GM23338 (cell line): Measurements from ENCODE around the gene EYS.

Experiments
- EZH2 ChIP-seq: fragments of 200-600 bp; sonication (generic); IDR thresholded peaks from one replicate; pipeline ENCODE4 v1.8.0; 2017; ENCODE audit warnings: antibody characterized with exemption, mild to moderate bottlenecking, low read depth; ENCODE audit not compliant: unreplicated experiment
- EZH2phosphoT487 ChIP-seq: fragments of 200-600 bp; sonication (generic); IDR thresholded peaks from one replicate; pipeline ENCODE4 v1.8.1; 2018; ENCODE audit warnings: antibody characterized with exemption; ENCODE audit not compliant: unreplicated experiment
- POLR2AphosphoS5 ChIP-seq: IDR thresholded peaks from 2 replicates; pipeline ENCODE4 v1.6.1; 2016; ENCODE audit warnings: antibody characterized with exemption, low read depth
- ZNF114 ChIP-seq: fragments of 250-450 bp; sonication (Bioruptor Pico); IDR thresholded peaks from 2 replicates; pipeline ENCODE4 v1.5.0; 2020; ENCODE audit warnings: mild to moderate bottlenecking, moderate library complexity
- TF ChIP-seq, protein P1 (sequence below), 2 experiments: fragments of 200-600 bp in 1 of 2; sonication (generic) in 1 of 2; conservative IDR thresholded peaks; 2 replicates each; pipeline versions ENCODE4 v1.5.1 to v1.6.1; 2016 to 2017; ENCODE audit warnings: antibody characterized with exemption in 2 of 2, low read depth in 2 of 2, mild to moderate bottlenecking in 2 of 2, moderate library complexity in 1 of 2

DNA sequence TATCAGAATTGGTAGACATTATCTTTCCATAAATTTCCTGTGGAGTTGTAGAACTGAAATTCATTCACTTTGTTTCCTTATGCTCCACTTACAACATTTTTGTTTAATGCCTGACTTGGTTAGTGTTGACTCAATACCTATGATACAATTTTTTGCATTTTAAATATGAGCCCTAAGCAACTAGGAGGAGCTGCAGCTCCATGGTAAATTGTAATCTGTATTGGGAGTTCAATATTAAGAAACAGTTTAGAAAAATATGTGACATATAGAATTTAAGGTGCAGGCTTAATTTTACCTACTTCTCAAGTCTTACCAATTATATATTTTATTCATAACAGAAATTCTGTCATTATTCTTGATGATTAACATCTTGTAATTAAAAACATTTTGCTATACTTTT lies 868.3 kb downstream of the EYS start:
- no peak for TF ChIP-seq POLR2AphosphoS5
- TF ChIP-seq, protein P1, sequence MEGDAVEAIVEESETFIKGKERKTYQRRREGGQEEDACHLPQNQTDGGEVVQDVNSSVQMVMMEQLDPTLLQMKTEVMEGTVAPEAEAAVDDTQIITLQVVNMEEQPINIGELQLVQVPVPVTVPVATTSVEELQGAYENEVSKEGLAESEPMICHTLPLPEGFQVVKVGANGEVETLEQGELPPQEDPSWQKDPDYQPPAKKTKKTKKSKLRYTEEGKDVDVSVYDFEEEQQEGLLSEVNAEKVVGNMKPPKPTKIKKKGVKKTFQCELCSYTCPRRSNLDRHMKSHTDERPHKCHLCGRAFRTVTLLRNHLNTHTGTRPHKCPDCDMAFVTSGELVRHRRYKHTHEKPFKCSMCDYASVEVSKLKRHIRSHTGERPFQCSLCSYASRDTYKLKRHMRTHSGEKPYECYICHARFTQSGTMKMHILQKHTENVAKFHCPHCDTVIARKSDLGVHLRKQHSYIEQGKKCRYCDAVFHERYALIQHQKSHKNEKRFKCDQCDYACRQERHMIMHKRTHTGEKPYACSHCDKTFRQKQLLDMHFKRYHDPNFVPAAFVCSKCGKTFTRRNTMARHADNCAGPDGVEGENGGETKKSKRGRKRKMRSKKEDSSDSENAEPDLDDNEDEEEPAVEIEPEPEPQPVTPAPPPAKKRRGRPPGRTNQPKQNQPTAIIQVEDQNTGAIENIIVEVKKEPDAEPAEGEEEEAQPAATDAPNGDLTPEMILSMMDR (conservative IDR thresholded peaks at IDR 0.05; ENCODE audit: low read depth in 2 of 2): no peak
- TF ChIP-seq EZH2: no peak
- TF ChIP-seq ZNF114 (CRISPR knock-in tag): no peak
- TF ChIP-seq EZH2phosphoT487: no peak
